ENCODE measurements around the gene RAP1A.

Gene RAP1A

GRCh38 chr1:111720977-111721786 lies 101.6 kb downstream of the RAP1A start:
- no peak for TF ChIP-seq CTCF (IDR thresholded peaks at IDR 0.05; ENCODE audit: extremely low read depth, missing control alignments)
- DNase-seq (ENCODE audit: low spot score) = no peak

- DNase-seq (ENCODE audit: low spot score) = no peak
- no peak for TF ChIP-seq CTCF (IDR thresholded peaks at IDR 0.05; ENCODE audit: extremely low read depth, missing control alignments)
Measured at GRCh38 chr1:111723091-111723806, 103.7 kb downstream of the RAP1A start.

GRCh38 chr1:111723871-111724270 lies 104.3 kb downstream of the RAP1A start:
- no peak for TF ChIP-seq CTCF (IDR thresholded peaks at IDR 0.05; ENCODE audit: extremely low read depth, missing control alignments)
- no peak for DNase-seq (ENCODE audit: low spot score)

GRCh38 chr1:111725192-111725591 lies 105.6 kb downstream of the RAP1A start:
- no peak for DNase-seq (ENCODE audit: low spot score)
- no peak for TF ChIP-seq CTCF (IDR thresholded peaks at IDR 0.05; ENCODE audit: extremely low read depth, missing control alignments)

- TF ChIP-seq CTCF (IDR thresholded peaks at IDR 0.05; ENCODE audit: extremely low read depth, missing control alignments) = no peak
- no peak for DNase-seq (ENCODE audit: low spot score)
Measured at GRCh38 chr1:111727056-111727455, 107.5 kb downstream of the RAP1A start.

GRCh38 chr1:111729271-111729921 lies 109.8 kb downstream of the RAP1A start:
- TF ChIP-seq CTCF (IDR thresholded peaks at IDR 0.05; ENCODE audit: extremely low read depth, missing control alignments) = no peak
- DNase-seq (ENCODE audit: low spot score) = no peak
